Thyroid gland (tissue), 4 donors: ENCODE measurements around the gene CGN.

Experiments
- POLR2A ChIP-seq, 2 donors: fragments of 450-650 bp; IDR thresholded peaks; one replicate each; pipeline ENCODE4 v1.6.1; 2017; ENCODE audit warnings: antibody characterized with exemption in 2 of 2, mild to moderate bottlenecking in 2 of 2, moderate library complexity in 1 of 2
- TF ChIP-seq, protein P1 (sequence below), 6 experiments: fragments of 200-600 bp in 3 of 6; fragments of 450-650 bp in 3 of 6; sonication (generic) in 3 of 6; IDR thresholded peaks; one replicate each; pipeline ENCODE4 v1.5.1; 2016 to 2019; ENCODE audit warnings: antibody characterized with exemption in 6 of 6, mild to moderate bottlenecking in 2 of 6, inconsistent platforms in 1 of 6, moderate library complexity in 1 of 6

DNA sequence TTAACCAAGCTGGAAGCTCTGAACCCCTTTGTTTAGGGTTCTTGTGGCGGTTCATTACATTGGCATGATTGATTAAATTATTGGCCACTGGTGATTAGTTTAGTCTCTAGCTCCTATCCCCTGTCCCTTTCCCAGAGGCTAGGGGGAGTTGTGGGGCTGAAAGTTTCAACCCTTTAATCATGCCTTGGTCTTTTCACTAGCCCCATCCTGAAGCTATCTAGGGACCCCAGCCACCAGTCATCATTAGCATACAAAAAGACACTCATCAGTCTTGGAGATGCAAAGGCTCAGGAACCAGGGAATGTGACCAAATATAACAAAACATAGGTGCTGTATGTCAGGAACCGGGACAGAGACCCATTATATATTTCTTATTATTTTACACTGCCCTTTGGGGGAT lies 66.0 kb downstream of the CGN start:
- TF ChIP-seq, protein P1, sequence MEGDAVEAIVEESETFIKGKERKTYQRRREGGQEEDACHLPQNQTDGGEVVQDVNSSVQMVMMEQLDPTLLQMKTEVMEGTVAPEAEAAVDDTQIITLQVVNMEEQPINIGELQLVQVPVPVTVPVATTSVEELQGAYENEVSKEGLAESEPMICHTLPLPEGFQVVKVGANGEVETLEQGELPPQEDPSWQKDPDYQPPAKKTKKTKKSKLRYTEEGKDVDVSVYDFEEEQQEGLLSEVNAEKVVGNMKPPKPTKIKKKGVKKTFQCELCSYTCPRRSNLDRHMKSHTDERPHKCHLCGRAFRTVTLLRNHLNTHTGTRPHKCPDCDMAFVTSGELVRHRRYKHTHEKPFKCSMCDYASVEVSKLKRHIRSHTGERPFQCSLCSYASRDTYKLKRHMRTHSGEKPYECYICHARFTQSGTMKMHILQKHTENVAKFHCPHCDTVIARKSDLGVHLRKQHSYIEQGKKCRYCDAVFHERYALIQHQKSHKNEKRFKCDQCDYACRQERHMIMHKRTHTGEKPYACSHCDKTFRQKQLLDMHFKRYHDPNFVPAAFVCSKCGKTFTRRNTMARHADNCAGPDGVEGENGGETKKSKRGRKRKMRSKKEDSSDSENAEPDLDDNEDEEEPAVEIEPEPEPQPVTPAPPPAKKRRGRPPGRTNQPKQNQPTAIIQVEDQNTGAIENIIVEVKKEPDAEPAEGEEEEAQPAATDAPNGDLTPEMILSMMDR (IDR thresholded peaks at IDR 0.05), result no peak
- TF ChIP-seq POLR2A (IDR thresholded peaks at IDR 0.05), result no peak
